PC-3 (cell line): Measurements from ENCODE around the gene GPBP1. TPM values are rescaled to one million over a fixed set of nuclear protein-coding genes. Genes with fewer than 3 reads are reported as not detected.
A peak's percentile ranks its signal among the peaks of the same experiment; 100 is the strongest.

Experiments used
- ATAC-seq: fragments of 200-7000 bp; cut with Tn5 transposase; 2 replicates; pipeline ENCODE4 v1.9.1; 2020; ENCODE audit warnings: mild to moderate bottlenecking, moderate library complexity
- BruUV-seq: library from RNA; stranded (reverse); fragments of 400-500 nt; replicated peaks from 2 replicates; lab custom pipeline; 2021; lab: Mats Ljungman, UMichigan
- CTCF ChIA-PET: fragments of 300-600 bp; sonication (Branson Sonifier 250); formaldehyde crosslinking; loops from one replicate; lab custom pipeline; 2022; ENCODE audit warnings: antibody characterized with exemption; lab: Charles Lee
- POLR2A ChIA-PET: fragments of 300-600 bp; sonication (Branson Sonifier 250); formaldehyde crosslinking; loops from one replicate; lab custom pipeline; 2022; ENCODE audit warnings: antibody characterized with exemption; ENCODE audit not compliant: unreplicated experiment; lab: Charles Lee
- DNase-seq: peaks from one replicate; pipeline ENCODE4 v3.0.0-alpha.2; 2015
- H2AFZ ChIP-seq: fragments of 300-600 bp; sonication (generic); 2 replicates; pipeline ENCODE4 v1.6.0; 2016; ENCODE audit warnings: antibody characterized with exemption, low read length
- H3F3A ChIP-seq: fragments of 300-600 bp; sonication (generic); one replicate; pipeline ENCODE4 v1.6.0; 2017; ENCODE audit warnings: antibody characterized with exemption, low read length, control low read depth, mild to moderate bottlenecking; ENCODE audit not compliant: unreplicated experiment
- H3K27ac ChIP-seq: fragments of 300-600 bp; sonication (generic); 2 replicates; pipeline ENCODE4 v1.5.1; 2016; ENCODE audit warnings: mild to moderate bottlenecking, low read length
- H3K27me3 ChIP-seq: fragments of 300-600 bp; sonication (generic); 2 replicates; pipeline ENCODE4 v1.6.1; 2016; ENCODE audit warnings: low read length, mixed read lengths
- H3K36me3 ChIP-seq: fragments of 300-600 bp; sonication (generic); 2 replicates; pipeline ENCODE4 v1.6.1; 2016; ENCODE audit warnings: low read depth, mixed run types, low read length, mixed read lengths
- H3K4me1 ChIP-seq: fragments of 300-600 bp; sonication (generic); 2 replicates; pipeline ENCODE4 v1.5.1; 2016; ENCODE audit warnings: low read length; ENCODE audit not compliant: insufficient read depth
- H3K4me2 ChIP-seq: fragments of 300-600 bp; sonication (generic); 2 replicates; pipeline ENCODE4 v1.6.0; 2016; ENCODE audit warnings: low read length
- H3K4me3 ChIP-seq: fragments of 300-600 bp; sonication (generic); 2 replicates; pipeline ENCODE4 v1.5.1; 2016; ENCODE audit warnings: mild to moderate bottlenecking, low read length, mixed read lengths
- H3K79me2 ChIP-seq: fragments of 300-600 bp; sonication (generic); 2 replicates; pipeline ENCODE4 v1.6.1; 2017; ENCODE audit warnings: low read length, mixed read lengths
- H3K9ac ChIP-seq: fragments of 300-600 bp; sonication (generic); 2 replicates; pipeline ENCODE4 v1.6.0; 2016; ENCODE audit warnings: mild to moderate bottlenecking, low read length
- H3K9me2 ChIP-seq: fragments of 300-600 bp; sonication (generic); replicated peaks from 2 replicates; pipeline ENCODE4 v1.6.1; 2016; ENCODE audit warnings: mixed run types, low read length, mixed read lengths
- H3K9me3 ChIP-seq: fragments of 300-600 bp; sonication (generic); 2 replicates; pipeline ENCODE4 v1.6.1; 2016; ENCODE audit warnings: low read length, mixed read lengths
- H4K20me1 ChIP-seq: fragments of 300-600 bp; sonication (generic); 2 replicates; pipeline ENCODE4 v1.6.1; 2016; ENCODE audit warnings: low read length, mixed read lengths
- EZH2 ChIP-seq: fragments of 300-600 bp; sonication (generic); IDR thresholded peaks from one replicate; pipeline ENCODE4 v1.6.1; 2017; ENCODE audit warnings: antibody characterized with exemption, mild to moderate bottlenecking, low read length; ENCODE audit not compliant: unreplicated experiment
- EZH2phosphoT487 ChIP-seq: fragments of 300-600 bp; sonication (generic); IDR thresholded peaks from 2 replicates; pipeline ENCODE4 v1.6.1; 2018; ENCODE audit warnings: mild to moderate bottlenecking, antibody characterized with exemption, low read length, borderline replicate concordance
- intact Hi-C: fragments of 100-400 bp; cut with micrococcal nuclease; formaldehyde crosslinking; loops from 2 replicates; pipeline ENCODE4 v1.9.0; 2023
- total RNA-seq: library from RNA; depleted of rRNA; stranded (reverse); fragments of >200 nt; gene quantifications from 2 replicates; pipeline ENCODE4 v1.2.3, GENCODE V29; 2014
- TF ChIP-seq, protein P1 (sequence below): fragments of 300-600 bp; sonication (generic); conservative IDR thresholded peaks from 2 replicates; pipeline ENCODE4 v1.5.1; 2017; ENCODE audit warnings: antibody characterized with exemption, low read depth, mild to moderate bottlenecking, low read length

Gene GPBP1
- total RNA-seq, 1 experiment from 2014 or later = 31.8 TPM

- no peak for TF ChIP-seq EZH2
- TF ChIP-seq, protein P1, sequence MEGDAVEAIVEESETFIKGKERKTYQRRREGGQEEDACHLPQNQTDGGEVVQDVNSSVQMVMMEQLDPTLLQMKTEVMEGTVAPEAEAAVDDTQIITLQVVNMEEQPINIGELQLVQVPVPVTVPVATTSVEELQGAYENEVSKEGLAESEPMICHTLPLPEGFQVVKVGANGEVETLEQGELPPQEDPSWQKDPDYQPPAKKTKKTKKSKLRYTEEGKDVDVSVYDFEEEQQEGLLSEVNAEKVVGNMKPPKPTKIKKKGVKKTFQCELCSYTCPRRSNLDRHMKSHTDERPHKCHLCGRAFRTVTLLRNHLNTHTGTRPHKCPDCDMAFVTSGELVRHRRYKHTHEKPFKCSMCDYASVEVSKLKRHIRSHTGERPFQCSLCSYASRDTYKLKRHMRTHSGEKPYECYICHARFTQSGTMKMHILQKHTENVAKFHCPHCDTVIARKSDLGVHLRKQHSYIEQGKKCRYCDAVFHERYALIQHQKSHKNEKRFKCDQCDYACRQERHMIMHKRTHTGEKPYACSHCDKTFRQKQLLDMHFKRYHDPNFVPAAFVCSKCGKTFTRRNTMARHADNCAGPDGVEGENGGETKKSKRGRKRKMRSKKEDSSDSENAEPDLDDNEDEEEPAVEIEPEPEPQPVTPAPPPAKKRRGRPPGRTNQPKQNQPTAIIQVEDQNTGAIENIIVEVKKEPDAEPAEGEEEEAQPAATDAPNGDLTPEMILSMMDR = no peak
- no peak for TF ChIP-seq EZH2phosphoT487
- H3F3A ChIP-seq = no peaks in the 10 kb centered on the region
- peak; percentile 46 for DNase-seq
- H3K9me2 ChIP-seq = no peaks in the 10 kb centered on the region
- ChIA-PET CTCF (no interaction called here), POLR2A (no interaction called here)
- no peak for ATAC-seq
- H3K79me2 ChIP-seq = peaks cover 30% of the 10 kb centered on the region
- H3K36me3 ChIP-seq = peaks cover 12% of the 10 kb centered on the region
- peak overlapping the region; percentile 48 for H2AFZ ChIP-seq
- peak overlapping the region; percentile 85 for H3K9ac ChIP-seq
- peak overlapping the region; percentile 98 for H3K27ac ChIP-seq
- H4K20me1 ChIP-seq = peaks cover 16% of the 10 kb centered on the region
- peak overlapping the region; percentile 90 for H3K4me2 ChIP-seq
- intact Hi-C loops = loop anchor here (2.0 to 10.0 kb wide), 3 partner anchors 45 to 263 kb away; partner anchors contain the start of gene SETD9
- H3K4me3 ChIP-seq = peak overlapping the region; percentile 98
- no peaks in the 10 kb centered on the region for H3K4me1 ChIP-seq
- no peaks in the 10 kb centered on the region for H3K9me3 ChIP-seq
- H3K27me3 ChIP-seq = no peaks in the 10 kb centered on the region
- BruUV-seq = no TSS peak
Observed at GRCh38 chr5:57171816-57172465, 1.9 kb upstream of the GPBP1 start.

GRCh38 chr5:57172466-57173318 is 1.2 kb upstream of the GPBP1 start:
- BruUV-seq = TSS peak; percentile 48
- Histone ChIP-seq H3K4me2 (peak overlapping the region; percentile 90), H3K27me3 (no peaks in the 10 kb centered on the region), H2AFZ (peak overlapping the region; percentile 48), H4K20me1 (peaks cover 23% of the 10 kb centered on the region), H3K4me3 (peak overlapping the region; percentile 98), H3K36me3 (peaks cover 17% of the 10 kb centered on the region), H3K79me2 (peaks cover 38% of the 10 kb centered on the region), H3K9me3 (no peaks in the 10 kb centered on the region), H3F3A (no peaks in the 10 kb centered on the region), H3K27ac (peak overlapping the region; percentile 98), H3K9ac (peak overlapping the region; percentile 85), H3K4me1 (no peaks in the 10 kb centered on the region), H3K9me2 (no peaks in the 10 kb centered on the region)
- POLR2A ChIA-PET = interaction anchor here (0.6 to 0.8 kb wide), 2 partner anchors 44 to 261 kb away, joined by 3 to 6 read pairs; no protein-coding TSS in a partner anchor
- ATAC-seq (no peak), DNase-seq (peak; percentile 24)
- TF ChIP-seq, protein P1 = no peak
- TF ChIP-seq EZH2phosphoT487 (no peak), EZH2 (no peak)
- CTCF ChIA-PET = interaction anchor here (1.1 kb wide), 1 partner anchor 34 kb away, joined by 3 read pairs; no protein-coding TSS in a partner anchor
- intact Hi-C loops = loop anchor here (2.0 to 10.0 kb wide), 3 partner anchors 44 to 264 kb away; partner anchors contain the start of gene SETD9
